HG03025 (cell line): ENCODE data around the gene RNU2-1.
"Not testable (repeated sequence)": the region's sequence is repeated elsewhere in the genome, so short reads cannot be mapped to it uniquely, and the experiment has no call there.

Experiments used
- ATAC-seq: cut with Tn5 transposase; IDR thresholded peaks from one replicate; pipeline ENCODE4 v1.9.1; 2021; ENCODE audit warnings: mild to moderate bottlenecking, moderate library complexity; ENCODE audit not compliant: unreplicated experiment, low FRiP score

RNU2-1 gene

DNA sequence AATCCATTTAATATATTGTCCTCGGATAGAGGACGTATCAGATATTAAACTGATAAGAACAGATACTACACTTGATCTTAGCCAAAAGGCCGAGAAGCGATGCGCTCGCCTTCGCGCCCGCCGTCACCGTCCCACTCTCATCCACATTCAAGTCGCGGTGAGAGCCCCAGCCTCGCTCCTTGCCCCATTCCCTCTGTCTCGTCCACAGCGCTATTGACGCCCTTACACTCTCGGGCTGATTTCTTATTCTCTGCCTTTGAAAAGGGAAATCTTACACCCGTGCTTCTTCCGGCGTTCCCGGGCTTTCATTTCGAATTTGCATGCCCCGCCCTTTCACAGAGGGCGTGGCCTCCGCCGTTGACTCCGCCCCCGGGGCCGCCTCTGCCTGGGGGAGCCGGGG is at the start of gene RNU2-1:
TSS of gene RNU2-1 (minus strand) at position 101 of the 400 bp plus-strand sequence.
- not testable (repeated sequence) for ATAC-seq

DNA sequence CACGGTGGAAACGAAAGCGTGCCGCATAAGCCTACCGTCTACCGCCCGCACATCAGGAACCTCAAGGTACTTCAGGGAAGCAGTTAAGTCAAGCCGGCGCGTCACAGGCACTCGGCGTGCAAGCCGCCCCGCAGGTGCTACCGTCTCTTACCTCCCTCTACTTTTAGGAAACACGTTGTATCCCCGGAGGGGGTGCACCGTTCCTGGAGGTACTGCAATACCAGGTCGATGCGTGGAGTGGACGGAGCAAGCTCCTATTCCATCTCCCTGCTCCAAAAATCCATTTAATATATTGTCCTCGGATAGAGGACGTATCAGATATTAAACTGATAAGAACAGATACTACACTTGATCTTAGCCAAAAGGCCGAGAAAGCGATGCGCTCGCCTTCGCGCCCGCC is 39.1 kb upstream of the RNU2-1 start:
- ATAC-seq, result not testable (repeated sequence)

DNA sequence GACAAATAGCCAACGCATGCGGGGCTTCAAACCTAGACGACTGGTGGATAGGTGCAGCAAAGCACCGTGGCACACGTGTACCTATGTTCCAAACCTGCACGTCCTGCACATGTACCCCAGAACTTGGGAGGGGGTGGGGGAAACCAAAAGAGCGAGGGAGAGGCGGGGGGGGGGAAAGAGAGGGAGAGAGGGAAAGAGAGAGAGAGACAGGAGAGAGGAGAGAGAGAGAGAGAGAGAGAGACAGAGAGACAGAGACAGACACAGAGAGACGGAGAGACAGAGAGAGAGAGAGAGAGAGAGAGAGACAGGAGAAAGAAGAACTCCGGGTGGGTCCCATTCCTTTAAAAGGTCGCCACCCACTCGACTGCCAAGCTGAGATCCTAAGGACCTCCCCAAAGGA is 38.7 kb upstream of the RNU2-1 start:
- ATAC-seq, result not testable (repeated sequence)

DNA sequence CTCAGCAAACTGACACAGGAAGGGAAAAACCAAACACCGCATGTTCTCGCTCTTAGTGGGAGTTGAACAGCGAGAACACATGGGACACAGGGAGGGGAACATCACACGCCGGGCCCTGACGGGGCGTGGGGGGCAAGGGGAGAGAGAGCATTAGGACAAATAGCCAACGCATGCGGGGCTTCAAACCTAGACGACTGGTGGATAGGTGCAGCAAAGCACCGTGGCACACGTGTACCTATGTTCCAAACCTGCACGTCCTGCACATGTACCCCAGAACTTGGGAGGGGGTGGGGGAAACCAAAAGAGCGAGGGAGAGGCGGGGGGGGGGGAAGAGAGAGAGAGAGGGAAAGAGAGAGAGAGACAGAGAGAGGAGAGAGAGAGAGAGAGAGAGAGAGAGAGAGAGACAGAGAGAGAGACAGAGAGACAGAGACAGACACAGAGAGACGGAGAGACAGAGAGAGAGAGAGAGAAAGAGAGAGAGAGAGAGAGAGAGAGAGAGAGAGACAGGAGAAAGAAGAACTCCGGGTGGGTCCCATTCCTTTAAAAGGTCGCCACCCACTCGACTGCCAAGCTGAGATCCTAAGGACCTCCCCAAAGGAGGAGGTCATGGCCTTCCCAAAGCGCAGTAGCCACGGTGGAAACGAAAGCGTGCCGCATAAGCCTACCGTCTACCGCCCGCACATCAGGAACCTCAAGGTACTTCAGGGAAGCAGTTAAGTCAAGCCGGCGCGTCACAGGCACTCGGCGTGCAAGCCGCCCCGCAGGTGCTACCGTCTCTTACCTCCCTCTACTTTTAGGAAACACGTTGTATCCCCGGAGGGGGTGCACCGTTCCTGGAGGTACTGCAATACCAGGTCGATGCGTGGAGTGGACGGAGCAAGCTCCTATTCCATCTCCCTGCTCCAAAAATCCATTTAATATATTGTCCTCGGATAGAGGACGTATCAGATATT is 37.1 kb upstream of the RNU2-1 start:
- not testable (repeated sequence) for ATAC-seq

DNA sequence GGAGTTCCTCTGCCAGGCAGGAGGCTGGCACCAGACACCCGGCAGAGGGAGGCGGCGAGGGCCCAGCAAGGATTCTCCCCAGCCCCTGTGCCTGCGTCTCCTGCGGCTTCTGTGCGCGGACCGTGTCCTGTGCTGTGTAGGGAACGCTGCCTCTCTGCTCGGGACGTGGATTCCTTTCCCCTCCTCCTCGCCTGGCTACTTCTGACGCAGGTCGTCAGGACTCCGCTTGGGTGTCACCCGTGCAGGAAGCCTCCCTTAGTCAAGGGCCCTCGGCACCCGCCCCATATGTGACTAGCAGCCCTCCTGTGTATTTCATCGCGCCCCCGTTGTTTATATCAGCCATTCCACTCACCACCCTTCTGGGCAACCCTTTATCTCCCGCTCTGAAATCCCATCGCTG is 12.7 kb upstream of the RNU2-1 start:
- ATAC-seq, result not testable (repeated sequence)

DNA sequence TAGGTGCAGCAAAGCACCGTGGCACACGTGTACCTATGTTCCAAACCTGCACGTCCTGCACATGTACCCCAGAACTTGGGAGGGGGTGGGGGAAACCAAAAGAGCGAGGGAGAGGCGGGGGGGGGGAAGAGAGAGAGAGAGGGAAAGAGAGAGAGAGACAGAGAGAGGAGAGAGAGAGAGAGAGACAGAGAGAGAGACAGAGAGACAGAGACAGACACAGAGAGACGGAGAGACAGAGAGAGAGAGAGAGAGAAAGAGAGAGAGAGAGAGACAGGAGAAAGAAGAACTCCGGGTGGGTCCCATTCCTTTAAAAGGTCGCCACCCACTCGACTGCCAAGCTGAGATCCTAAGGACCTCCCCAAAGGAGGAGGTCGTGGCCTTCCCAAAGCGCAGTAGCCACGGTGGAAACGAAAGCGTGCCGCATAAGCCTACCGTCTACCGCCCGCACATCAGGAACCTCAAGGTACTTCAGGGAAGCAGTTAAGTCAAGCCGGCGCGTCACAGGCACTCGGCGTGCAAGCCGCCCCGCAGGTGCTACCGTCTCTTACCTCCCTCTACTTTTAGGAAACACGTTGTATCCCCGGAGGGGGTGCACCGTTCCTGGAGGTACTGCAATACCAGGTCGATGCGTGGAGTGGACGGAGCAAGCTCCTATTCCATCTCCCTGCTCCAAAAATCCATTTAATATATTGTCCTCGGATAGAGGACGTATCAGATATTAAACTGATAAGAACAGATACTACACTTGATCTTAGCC is 7.0 kb upstream of the RNU2-1 start:
- not testable (repeated sequence) for ATAC-seq

DNA sequence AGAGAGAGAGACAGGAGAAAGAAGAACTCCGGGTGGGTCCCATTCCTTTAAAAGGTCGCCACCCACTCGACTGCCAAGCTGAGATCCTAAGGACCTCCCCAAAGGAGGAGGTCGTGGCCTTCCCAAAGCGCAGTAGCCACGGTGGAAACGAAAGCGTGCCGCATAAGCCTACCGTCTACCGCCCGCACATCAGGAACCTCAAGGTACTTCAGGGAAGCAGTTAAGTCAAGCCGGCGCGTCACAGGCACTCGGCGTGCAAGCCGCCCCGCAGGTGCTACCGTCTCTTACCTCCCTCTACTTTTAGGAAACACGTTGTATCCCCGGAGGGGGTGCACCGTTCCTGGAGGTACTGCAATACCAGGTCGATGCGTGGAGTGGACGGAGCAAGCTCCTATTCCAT is 5.8 kb upstream of the RNU2-1 start:
- ATAC-seq, result not testable (repeated sequence)

DNA sequence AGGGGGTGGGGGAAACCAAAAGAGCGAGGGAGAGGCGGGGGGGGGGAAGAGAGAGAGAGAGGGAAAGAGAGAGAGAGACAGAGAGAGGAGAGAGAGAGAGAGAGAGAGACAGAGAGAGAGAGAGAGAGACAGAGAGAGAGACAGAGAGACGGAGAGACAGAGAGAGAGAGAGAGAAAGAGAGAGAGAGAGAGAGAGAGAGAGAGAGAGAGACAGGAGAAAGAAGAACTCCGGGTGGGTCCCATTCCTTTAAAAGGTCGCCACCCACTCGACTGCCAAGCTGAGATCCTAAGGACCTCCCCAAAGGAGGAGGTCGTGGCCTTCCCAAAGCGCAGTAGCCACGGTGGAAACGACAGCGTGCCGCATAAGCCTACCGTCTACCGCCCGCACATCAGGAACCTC is 514 bp downstream of the RNU2-1 start:
- ATAC-seq, result not testable (repeated sequence)

DNA sequence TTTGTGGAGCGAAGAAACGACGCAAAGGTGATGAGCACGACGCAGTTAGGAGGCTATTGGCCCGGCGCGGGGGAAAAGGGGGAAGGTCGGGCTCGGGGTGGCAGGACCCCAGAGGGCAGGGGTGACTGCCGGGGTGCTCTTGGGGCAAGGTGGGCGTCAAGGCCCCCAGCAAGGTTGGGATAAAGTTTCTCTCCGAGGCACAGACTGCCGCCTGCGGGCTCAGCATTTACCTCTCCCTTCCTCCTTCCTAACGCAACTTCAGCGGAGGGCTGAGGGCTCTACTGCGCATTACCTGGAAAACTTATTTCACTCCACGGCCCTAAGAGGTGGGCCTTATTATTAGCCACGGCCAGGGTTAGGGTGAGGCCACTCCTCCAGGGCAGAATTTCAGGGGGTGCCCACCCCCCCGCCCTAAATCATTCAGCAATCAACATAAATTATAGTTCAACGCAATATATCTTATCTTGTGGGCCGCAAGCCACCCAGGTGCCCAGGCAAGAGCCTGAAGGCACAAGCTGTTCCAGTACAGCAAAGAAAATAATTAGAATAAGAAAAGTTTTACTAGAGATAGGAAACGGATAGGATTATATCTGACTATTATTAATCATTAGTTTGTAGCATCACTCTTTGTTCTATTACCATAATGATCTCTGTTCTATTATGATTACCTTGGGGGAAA is 1.6 kb downstream of the RNU2-1 start:
- not testable (repeated sequence) for ATAC-seq

DNA sequence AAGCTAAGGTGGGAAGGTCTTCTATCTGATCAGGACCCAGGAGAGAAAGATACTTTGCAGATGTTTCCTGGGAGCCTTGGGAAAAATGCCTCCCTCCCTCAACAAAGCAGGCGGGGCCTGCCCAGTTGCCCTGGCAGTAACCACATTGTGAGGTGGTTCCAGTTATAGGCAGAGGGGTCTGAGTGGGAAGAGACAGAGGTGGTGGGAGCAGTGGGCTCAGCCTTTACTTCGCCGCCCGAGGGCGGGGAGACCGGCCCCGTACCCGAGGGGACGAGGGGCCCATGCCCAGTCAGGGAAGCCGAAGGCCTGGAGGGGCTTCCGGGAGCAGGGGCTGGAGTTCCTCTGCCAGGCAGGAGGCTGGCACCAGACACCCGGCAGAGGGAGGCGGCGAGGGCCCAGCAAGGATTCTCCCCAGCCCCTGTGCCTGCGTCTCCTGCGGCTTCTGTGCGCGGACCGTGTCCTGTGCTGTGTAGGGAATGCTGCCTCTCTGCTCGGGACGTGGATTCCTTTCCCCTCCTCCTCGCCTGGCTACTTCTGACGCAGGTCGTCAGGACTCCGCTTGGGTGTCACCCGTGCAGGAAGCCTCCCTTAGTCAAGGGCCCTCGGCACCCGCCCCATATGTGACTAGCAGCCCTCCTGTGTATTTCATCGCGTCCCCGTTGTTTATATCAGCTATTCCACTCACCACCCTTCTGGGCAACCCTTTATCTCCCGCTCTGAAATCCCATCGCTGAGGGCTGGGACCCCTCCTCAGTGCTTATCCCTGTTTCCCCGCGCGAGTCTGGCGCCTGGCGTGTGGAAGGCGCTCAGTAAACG is 2.4 kb downstream of the RNU2-1 start:
- not testable (repeated sequence) for ATAC-seq

DNA sequence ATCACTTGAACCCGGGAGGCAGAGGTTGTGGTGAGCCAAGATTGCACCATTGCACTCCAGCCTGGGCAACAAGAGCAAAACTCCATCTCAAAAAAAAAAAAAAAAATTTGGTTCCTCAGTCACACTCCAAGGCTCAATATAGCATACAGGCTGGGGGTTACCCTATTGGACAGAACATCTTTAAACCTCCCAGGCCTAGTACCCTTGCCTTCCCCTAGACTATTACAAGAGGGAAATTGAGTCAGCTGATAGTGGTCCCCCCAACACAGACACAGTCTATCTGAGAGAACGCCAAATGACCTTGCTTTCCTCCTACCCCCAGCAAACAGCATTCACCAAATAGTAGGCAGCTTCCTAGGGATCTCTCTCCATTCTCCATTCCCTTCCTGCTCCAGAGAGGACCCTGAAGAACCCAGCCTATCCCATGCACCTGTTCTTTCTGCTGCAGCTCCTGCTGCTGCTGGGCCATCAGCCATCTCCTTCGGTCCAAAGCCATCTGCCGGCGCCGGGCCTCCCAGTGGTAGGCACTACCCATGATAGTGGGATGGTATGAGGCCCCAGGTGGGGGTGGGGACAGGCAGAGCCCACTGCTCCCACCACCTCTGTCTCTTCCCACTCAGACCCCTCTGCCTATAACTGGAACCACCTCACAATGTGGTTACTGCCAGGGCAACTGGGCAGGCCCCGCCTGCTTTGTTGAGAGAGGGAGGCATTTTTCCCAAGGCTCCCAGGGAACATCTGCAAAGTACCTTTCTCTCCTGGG is 5.6 kb downstream of the RNU2-1 start, which contains the start of gene CCDC200:
TSS of gene CCDC200 (minus strand) at position 604 of the 763 bp plus-strand sequence. CDS start at position 535, 69 bp downstream.
- ATAC-seq, result not testable (repeated sequence)

DNA sequence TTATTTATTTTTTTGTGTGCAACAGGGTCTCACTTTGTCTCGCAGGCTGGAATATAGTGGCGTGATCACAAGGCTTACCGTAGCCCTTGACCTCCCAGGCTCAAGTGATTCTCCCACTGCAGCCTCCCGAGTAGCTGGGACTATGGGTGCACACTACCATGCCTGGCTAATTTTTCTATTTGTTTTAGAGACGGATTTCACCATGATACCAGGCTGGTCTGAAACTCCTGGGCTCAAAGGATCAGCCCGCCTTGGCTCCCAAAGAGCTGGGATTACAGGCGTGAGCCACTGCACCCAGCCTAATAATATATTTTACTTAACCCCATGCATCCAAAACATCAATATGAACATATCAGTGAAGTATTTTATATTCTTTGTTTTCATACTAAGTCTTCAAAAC is 7.4 kb downstream of the RNU2-1 start:
- no peak for ATAC-seq

DNA sequence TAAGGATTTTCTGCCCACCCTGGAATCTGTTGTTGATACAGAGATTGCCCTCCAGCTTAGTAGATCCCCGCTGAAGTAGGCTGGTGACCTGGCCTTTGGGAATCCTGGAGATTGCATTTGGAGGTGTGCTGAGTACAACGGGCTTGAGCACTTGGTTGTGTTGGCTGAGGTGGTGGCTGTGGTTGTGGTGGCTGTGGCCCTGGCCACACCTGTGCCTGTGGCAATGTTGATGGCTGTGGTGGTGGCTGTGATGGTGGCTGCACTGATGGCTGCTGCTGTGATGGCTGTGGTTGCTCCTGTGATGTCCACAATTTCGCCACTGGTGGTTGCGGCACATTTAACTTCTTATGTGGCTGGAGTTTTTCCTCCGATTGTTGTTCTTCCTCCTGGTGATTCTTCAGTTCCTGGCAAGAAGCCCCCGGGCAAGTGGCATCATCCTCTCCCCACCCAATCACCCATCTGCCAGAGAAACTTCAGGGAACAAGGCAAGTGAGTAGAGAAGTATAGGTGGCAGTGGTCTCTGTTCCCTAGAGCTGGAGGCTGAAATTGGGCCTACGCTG is 9.6 kb downstream of the RNU2-1 start:
- ATAC-seq, result no peak

DNA sequence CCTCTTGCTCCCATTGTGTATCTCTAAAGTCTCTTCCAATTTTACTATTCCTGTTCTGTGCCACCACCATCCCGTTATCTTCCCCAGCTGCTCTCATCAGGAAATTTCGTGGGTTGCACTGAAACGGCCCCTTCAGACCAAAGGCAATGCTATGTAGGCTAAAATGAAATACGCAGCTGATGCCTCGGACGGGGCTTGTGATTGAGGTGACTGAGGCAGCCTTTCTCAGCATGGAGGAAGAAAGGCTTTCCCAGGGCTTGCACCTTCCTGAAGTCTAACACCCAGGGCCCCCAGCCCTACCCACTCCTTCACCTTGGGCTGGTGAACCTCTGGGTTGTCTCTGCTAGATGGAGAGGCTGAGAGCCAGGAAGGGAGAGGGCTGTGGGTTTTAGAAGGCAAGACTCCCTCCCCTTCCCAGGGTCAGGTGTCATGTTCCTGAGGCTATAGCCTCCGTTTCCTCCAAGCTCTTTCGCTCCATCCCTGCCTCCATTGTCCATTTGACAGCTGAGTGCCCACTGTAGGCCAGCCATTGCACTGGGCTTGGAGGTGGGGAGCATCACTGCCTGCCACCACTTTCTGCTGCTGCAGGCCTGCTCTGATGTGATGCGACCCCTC is 13.2 kb downstream of the RNU2-1 start:
- no peak for ATAC-seq

DNA sequence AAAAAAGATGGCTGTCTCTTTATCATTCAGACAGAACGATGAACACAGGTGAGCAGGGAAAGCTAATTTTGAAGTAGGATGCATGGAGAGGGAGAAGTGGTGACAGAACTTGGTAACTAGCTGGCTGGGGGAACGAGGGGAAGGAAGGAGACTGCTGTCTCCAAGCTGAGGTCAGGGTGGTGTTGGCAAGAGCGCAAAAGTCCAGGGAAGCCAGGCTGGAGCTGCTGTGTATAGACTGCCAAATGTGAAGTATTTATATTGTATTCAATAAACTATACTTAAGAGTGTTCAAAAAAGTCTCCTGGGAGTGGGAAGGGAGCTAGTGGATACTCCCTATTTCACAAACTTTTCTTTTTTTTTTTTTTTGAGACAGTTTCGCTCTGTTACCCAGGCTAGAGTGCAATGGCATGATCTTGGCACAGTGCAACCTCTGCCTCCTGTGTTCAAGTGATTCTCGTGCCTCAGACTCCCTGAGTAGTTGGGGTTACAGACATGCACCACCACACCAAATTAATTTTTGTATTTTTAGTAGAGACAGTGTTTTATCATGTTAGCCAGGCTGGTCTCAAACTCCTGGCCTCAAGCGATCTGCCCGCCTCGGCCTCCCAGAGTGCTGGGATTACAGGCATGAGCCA is 13.9 kb downstream of the RNU2-1 start:
- ATAC-seq, result no peak

DNA sequence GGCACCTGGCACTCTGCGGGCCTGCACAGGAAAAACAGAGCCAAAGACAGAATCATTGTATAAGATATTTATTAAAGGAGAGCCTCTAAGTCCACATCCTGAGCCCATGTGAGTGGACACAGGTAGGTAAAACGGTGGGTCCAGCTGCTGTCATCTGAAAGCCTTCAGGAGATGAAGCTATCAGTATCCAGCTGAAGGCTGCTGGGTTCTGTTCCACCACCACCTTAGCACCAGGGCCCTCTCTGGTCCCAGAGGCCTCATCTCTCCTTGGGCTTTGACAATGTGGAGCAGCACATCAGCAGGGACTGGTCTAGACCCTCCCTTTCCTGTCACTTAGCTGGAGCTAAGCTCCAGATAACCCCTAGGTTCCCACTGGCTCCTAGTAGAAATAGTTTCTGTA is 14.8 kb downstream of the RNU2-1 start:
- no peak for ATAC-seq

DNA sequence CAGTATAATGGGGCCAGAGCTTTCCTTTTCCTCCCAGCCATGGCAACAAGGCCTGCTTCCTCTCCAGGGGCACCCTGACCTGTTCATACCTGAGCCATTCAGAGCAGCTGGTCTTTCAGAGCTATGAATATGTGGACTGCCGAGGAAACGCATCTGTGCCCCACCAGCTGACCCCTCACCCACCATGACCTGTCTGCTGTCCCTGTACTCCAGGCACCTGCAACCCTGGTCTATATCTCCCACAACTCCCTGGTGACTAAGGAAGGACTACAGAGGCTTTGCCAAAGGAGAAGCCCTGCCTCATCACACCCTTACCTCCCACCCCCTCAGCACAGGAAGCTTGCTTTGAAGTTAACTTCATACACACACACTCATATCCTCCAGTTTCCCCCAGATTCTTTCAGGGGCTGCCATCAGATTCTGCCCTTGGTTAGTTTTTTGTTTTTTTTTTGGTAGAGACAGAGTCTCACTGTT is 16.1 kb downstream of the RNU2-1 start:
- no peak for ATAC-seq
